PC-9 (cell line): ENCODE results near the gene COL16A1.

Experiments
- EZH2 ChIP-seq: fragments of 200-600 bp; sonication (generic); IDR thresholded peaks from 2 replicates; pipeline ENCODE4 v1.8.0; 2017; ENCODE audit warnings: antibody characterized with exemption, low read depth
- TF ChIP-seq, protein P1 (sequence below): fragments of 200-600 bp; sonication (generic); conservative IDR thresholded peaks from 2 replicates; pipeline ENCODE4 v1.6.1; 2017; ENCODE audit warnings: mixed run types, antibody characterized with exemption, mild to moderate bottlenecking, moderate library complexity

DNA sequence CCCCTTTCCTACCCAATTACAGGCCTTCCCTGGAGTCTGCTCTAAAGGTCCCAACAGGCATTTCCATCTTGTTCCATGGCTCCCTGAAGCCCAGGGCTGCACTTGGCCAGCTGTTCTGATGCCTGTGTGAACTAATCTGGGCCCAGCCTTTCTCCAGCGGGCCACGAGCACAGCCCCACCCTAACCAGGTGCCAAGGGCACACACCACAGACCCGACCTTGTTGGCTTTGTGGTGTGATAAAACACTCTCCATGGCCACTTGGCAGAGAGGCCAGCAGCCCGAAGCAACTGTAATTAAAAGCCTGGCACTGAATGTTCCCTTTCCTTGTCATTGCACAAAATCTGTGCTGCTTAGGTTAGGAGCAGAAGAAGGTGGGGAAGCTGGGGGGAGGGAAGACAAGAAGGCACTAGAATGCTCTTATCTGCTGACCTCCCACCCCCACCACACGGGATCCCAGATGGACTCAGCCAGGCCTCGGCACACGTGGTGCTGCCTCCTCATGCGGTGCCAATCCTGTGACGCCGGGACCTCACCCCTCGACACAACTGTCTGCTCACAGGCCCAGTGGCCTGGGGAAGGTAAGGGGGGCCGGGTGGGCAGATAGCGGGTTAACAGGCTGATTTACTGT, 76.4 kb downstream of the COL16A1 start:
- TF ChIP-seq, protein P1, sequence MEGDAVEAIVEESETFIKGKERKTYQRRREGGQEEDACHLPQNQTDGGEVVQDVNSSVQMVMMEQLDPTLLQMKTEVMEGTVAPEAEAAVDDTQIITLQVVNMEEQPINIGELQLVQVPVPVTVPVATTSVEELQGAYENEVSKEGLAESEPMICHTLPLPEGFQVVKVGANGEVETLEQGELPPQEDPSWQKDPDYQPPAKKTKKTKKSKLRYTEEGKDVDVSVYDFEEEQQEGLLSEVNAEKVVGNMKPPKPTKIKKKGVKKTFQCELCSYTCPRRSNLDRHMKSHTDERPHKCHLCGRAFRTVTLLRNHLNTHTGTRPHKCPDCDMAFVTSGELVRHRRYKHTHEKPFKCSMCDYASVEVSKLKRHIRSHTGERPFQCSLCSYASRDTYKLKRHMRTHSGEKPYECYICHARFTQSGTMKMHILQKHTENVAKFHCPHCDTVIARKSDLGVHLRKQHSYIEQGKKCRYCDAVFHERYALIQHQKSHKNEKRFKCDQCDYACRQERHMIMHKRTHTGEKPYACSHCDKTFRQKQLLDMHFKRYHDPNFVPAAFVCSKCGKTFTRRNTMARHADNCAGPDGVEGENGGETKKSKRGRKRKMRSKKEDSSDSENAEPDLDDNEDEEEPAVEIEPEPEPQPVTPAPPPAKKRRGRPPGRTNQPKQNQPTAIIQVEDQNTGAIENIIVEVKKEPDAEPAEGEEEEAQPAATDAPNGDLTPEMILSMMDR: no peak
- no peak for TF ChIP-seq EZH2
